HG03196 (cell line): ENCODE results near the gene RHOD.

ENCODE experiments used
- ATAC-seq: cut with Tn5 transposase; IDR thresholded peaks from one replicate; pipeline ENCODE4 v1.9.1; 2021; ENCODE audit not compliant: unreplicated experiment

RHOD gene

GRCh38 chr11:67059671-67060070 lies 3.0 kb downstream of the RHOD start:
- no peak for ATAC-seq

- no peak for ATAC-seq
Observed at GRCh38 chr11:67060111-67060522, 3.5 kb downstream of the RHOD start.

GRCh38 chr11:67062526-67063373 lies 6.1 kb downstream of the RHOD start:
- ATAC-seq: no peak

GRCh38 chr11:67066333-67066709 lies 9.7 kb downstream of the RHOD start:
- no peak for ATAC-seq

GRCh38 chr11:67071420-67072284 lies 15.0 kb downstream of the RHOD start:
- no peak for ATAC-seq

- ATAC-seq: no peak
Observed at GRCh38 chr11:67072295-67072694, 15.6 kb downstream of the RHOD start.

GRCh38 chr11:67073908-67074307 lies 17.3 kb downstream of the RHOD start:
- ATAC-seq: no peak

- no peak for ATAC-seq
Observed at GRCh38 chr11:67076202-67076601, 19.6 kb downstream of the RHOD start.

GRCh38 chr11:67079065-67079705 lies 22.5 kb downstream of the RHOD start:
- no peak for ATAC-seq

- no peak for ATAC-seq
Observed at GRCh38 chr11:67082071-67082791, 25.6 kb downstream of the RHOD start.

GRCh38 chr11:67083786-67084366 lies 27.2 kb downstream of the RHOD start:
- no peak for ATAC-seq

- no peak for ATAC-seq
Observed at GRCh38 chr11:67085617-67086016, 29.0 kb downstream of the RHOD start.

- no peak for ATAC-seq
Observed at GRCh38 chr11:67090717-67091116, 34.1 kb downstream of the RHOD start.

- ATAC-seq: no peak
Observed at GRCh38 chr11:67095214-67095507, 38.5 kb downstream of the RHOD start.

GRCh38 chr11:67098799-67099429 lies 42.3 kb downstream of the RHOD start:
- ATAC-seq: no peak

GRCh38 chr11:67099831-67100324 lies 43.2 kb downstream of the RHOD start:
- no peak for ATAC-seq

- no peak for ATAC-seq
Observed at GRCh38 chr11:67102664-67103063, 46.0 kb downstream of the RHOD start.

GRCh38 chr11:67105964-67106363 lies 49.3 kb downstream of the RHOD start:
- ATAC-seq: no peak

- no peak for ATAC-seq
Observed at GRCh38 chr11:67111261-67111660, 54.6 kb downstream of the RHOD start.

- ATAC-seq: no peak
Observed at GRCh38 chr11:67113231-67113721, 56.6 kb downstream of the RHOD start.
